ENCODE data around the gene BRME1.

Gene BRME1

GRCh38 chr19:13905634-13906520 is at the start of gene BRME1, which contains the start of gene CC2D1A:
BRME1 (minus strand) TSS chr19:13906117; CDS start chr19:13904892, 1,225 bp downstream.
CC2D1A (plus strand) TSS chr19:13906201; CDS start chr19:13906442, 241 bp downstream.
- DNase-seq, result peak; percentile 57

GRCh38 chr19:13954185-13954584 is 48.3 kb upstream of the BRME1 start:
- no peak for DNase-seq

- DNase-seq, result no peak
Measured at GRCh38 chr19:13952931-13953531, 47.1 kb upstream of the BRME1 start.

DNA sequence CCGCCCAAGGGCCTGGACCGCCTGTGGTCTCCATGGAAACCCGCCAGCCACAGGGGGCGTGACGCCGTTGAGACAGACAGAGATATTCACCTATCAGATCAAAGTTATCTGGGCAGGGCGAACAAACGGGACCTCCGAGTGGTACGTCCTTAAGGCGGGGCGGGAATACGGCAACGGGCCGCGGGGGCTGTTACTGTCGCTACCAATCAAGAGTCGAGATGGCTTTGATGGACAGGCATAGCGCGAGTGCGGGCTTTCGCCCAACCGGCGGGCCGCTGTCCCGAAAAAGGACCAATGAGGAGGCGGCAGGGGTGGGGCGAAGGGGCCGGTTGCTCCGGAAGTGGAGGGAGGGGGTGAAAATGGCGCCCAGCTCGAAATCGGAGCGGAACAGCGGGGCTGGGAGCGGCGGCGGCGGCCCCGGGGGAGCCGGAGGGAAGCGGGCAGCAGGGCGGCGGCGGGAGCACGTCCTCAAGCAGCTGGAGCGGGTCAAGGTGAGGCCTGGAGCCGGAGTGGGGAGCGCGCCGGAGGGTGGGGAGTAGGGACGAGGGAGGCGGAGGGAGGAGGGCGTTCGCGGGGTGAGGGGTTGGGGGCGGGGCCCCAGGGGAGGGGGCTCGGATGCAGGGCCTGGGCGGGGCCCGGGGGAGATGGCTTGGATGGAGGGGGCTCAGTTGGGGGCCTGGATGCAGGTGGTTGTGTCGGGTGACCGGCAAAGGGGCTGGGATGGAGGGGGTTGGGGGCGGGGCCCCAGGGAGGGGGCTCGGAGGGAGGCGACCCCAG is 46.4 kb upstream of the BRME1 start, which contains the start of gene DCAF15:
TSS of gene DCAF15 (plus strand) at position 356 of the 777 bp plus-strand sequence. CDS start at position 360, 4 bp downstream.
- peak; percentile 93 for DNase-seq

GRCh38 chr19:13951799-13952153 is 45.9 kb upstream of the BRME1 start:
- DNase-seq, result no peak

DNA sequence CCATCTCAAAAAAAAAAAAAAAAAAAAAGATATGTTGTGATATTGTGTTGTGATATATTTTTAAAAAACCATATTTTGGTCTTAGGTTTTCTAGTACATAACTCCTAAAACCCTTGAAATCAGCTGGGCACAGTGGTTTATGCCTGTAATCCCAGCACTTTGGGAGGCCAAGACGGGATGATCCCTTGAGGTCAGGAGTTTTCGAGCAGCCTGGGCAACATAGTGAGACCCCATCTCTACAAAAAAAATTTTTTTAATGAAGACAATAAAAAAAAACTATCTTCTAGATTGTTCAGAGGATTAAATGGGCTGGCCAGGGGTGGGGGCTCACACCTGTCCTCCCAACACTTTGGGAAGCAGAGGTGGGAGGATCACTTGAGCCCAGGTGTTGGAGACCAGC is 45.1 kb upstream of the BRME1 start:
- DNase-seq, result no peak

GRCh38 chr19:13946414-13946813 is 40.5 kb upstream of the BRME1 start:
- no peak for DNase-seq

DNA sequence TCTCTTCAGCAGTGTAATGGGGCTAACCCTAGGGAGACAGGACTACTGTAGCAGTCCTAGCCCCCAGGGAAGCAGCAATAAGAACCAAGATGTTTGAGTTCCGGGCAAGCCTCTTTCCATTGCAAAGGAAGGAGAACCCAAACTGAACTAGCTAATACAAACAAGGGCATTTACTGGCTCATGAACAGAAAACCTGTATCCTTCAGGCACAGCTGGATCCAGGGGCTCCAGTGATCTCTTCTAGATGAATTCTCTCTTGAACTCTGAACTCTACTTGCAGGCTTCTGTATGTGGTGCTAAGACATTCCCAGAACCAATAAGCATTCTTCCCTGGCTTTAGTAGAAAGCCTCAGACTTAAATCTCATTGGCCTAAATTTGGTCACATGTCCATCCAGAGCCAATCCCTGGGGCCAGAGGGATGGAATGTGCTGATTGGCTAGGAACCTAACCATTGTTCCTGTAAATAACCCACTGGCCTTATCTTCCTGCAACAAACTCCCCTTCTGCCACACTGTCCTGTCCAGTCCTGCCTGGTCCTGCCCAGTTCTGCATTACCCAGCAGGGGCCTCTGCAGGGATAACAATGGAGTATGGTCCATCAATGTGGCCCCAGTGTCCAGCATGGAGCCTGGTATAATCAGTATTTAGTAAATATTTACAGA is 36.2 kb upstream of the BRME1 start:
- DNase-seq, result no peak

- DNase-seq, result no peak
Measured at GRCh38 chr19:13938301-13939064, 32.6 kb upstream of the BRME1 start, which contains the start of gene PODNL1. PODNL1 (minus strand) TSS chr19:13938417; CDS start chr19:13938181, 236 bp downstream.

DNA sequence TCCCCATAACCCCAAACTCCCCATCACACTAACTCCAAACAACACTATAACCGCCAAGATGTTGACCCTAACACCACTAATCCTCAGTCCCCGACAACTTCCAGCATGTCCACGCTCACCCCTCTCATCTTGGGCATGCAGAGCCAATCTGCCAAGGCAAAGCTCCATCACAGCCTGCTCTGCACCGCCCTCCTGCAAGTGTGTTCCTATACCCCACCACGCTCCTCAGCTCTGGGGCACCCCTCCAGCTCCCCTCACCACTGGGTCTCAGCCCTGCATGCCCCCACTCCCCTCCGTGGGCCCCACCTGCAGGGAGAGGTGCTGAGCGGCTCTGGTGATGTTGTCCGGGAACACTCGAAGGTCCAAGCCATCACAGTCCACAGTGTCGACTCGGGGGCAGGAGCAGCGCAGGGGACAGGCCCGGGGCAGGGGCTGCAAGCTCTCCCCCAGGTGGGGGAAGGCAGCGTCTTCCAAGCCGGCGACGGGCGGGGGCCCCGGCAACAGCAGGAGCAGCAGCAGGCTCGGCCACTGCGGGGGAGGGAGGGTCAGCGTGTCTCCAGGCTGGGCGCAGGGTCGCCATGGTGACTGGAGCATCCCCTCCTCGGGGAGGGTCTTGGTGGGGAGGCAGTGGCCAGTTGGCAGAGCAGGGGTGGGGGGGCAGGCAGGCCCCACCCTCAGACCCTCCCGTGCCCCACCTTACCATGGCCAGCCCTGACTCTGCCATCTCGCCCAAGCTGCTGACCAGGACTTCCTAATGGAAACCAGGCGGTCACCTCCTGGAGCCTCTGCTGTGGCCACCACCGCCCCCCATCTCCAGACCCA is 31.8 kb upstream of the BRME1 start:
- no peak for DNase-seq

DNA sequence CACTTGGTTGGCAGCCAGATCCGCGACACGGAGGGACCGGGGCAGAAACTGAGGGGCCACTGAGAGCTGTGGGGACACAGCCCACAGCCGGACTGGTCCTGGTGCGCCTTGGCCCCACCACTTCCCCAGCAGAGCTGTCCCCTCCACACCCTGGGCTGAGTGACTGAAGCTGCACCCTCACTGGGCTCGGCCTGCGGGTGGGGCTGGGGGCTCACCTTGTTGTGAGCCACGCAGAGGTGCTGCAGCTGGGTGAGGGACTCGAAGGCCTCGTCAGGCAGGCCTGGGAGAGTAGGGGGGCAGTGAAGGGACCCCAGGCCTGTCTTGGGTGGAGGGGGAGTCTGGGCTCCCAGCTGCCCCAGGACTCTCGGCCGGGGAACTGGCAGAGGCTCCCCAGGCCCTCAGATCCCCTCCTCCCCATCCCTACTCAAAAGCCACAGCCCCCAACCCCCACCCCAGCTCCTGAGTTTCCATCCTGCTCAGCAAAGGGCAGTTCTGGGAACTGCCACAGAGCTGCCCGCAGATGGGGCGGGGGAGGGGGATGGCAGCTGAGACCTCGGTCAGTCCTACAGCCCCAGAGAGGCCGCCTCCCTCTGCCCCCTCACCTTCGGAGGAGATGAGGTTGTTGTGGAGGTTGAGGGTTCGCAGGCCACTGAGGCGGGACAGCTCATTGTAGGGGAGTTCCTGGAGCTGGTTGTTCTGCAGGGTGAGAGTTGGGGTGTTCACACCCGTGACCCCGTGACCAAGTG is 30.0 kb upstream of the BRME1 start:
- no peak for DNase-seq

DNA sequence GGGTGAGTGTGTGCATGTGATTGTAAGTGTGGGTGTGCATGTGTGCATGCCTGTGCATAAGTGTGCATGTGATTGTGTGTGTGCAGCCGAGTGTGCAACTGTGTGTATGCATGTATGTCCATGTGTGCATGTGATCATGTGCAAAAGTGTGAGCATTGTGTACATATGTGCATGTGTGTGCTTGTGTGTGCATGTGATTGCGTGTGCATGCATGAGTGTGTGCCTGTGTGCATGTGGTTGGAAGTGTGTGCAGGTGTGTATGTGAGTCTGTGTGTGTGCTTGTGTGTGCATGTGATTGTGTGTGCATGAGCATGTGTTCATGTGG is 28.8 kb upstream of the BRME1 start:
- DNase-seq, result no peak

- no peak for DNase-seq
Measured at GRCh38 chr19:13932911-13933393, 27.0 kb upstream of the BRME1 start.

DNA sequence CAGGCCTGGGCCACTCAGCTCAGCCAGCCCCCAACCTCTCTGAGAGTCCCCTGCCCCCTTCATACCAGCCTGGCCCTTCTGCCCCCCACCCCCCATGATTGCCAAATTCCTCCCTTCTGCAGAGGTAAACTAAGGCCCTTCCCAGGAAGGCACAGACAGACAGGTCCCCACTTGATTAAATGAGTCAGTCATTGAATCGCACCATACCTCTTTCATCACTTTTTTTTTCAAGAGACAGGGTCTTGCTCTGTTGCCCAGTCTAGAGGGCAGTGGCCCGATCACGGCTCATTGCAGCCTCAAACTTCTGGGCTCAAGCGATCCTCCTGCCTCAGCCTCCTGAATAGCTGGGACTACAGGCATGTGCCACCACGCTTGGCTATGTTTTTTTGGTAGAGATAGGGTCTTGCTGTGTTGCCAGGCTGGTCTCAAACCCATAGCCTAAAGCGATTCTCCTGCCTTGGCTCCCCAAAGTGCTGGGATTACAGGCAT is 26.3 kb upstream of the BRME1 start:
- DNase-seq, result no peak

DNA sequence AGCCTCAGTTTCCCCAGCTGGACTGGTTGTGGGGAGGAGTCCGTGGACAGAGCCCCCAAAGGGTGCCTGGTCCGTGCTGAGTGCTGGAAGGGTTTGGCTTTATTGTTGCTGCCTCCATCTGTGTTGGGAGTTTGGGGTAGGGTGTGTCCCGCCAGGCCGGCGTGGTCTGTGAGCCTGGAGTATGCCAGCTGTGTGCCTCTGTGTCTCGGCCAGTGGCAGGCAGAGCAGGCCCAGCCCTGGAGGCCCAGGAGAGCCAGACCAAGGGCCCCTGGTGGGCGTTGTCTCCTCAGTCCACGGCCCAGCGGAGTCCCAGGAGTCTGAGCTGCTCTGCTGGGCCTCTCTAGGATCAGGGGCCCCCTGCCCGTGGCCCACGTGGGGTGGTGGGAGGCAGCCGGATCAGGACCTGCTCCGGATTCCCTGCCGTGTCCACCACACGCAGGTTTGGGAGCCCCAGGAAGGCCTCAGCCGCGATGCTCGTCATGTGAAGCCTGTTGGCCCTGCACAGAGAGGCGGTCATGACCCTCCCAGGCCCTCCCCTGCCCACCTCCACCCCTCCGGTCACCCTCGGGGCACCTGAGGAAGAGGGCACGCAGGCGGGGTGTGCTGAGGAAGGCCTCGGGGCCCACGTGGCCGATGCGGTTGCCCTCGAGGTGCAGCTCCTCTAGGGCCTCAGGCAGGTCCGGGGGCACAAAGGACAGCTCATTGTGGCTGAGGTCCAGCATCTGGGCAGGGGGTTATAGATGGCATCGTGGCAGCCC is 25.7 kb upstream of the BRME1 start:
- DNase-seq, result no peak

DNA sequence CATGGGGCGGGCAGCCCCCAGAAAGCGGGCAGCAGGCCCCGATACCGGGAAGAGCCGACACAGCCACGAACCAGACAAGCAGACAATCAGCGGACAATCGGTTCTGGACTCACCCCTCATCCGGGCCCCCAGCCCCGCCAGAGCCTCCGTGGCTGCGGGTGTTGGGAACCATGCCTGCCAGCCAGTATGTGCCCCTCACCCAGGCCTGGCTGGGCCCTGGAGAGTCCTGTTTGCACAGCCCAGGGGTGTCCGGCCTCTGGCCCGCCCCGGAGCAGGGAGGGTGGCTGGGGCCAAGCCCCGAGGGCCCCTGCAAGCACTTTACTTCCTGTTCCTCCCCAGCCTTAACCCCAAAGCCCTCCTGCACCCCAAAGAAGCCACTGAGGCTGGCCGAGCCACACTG is 24.5 kb upstream of the BRME1 start:
- no peak for DNase-seq

GRCh38 chr19:13929956-13930355 is 24.0 kb upstream of the BRME1 start:
- DNase-seq, result no peak

DNA sequence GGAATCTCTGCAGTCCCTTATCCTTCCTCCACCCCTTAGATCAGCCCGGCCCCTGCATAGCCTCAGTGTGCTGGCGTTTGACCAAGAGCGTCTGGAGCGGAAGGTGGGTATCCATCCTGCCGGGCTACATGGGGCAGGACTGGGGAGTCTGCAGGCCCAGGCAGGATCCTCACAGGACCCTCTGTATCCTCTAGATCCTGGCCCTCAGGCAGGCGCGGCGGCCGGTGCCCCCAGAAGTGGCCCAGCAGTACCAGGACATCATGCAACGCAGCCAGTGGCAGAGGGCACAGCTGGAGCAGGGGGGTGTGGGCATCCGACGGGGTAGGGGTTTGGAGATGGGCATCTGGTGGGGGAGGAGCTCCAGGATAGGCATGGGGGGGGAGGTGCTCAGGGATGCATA is 23.4 kb upstream of the BRME1 start:
- no peak for DNase-seq

DNA sequence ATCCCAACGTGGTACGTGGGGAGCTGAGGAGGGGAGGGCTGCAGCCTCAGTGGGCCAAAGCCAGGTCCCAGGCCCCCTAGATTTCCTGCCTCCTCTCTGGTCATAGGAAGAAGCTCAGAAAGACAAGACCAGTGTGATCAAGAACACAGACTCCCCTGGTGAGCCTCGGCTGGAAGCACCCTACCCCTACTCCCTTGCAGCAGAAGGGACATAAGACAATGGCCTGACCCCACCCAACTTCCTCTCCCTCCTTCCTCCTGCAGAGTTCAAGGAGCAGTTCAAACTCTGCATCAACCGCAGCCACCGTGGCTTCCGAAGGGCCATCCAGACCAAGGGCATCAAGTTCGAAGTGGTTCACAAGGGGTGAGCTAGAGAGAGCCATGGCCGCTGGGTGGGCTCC is 20.8 kb upstream of the BRME1 start:
- DNase-seq, result no peak

Data from NCI-H2029 treated with DMSO at 0.1 percent for 48 hours (cell line).